HG03432 (cell line): Measurements from ENCODE around the gene TREM2.
"Not testable (repeated sequence)": the region's sequence is repeated elsewhere in the genome, so short reads cannot be mapped to it uniquely, and the experiment has no call there.

Experiments used
- ATAC-seq: cut with Tn5 transposase; IDR thresholded peaks from one replicate; pipeline ENCODE4 v1.9.1; 2021; ENCODE audit warnings: mild to moderate bottlenecking, moderate library complexity; ENCODE audit not compliant: unreplicated experiment

Gene TREM2

GRCh38 chr6:41162687-41163418 lies at the start of gene TREM2:
Gene TREM2, minus strand, starts transcription at chr6:41163116. Its CDS starts 34 bp downstream, at chr6:41163082.
- no peak for ATAC-seq

- ATAC-seq, result no peak
Observed at GRCh38 chr6:41209547-41210320, 46.8 kb upstream of the TREM2 start.

GRCh38 chr6:41208439-41209106 lies 45.7 kb upstream of the TREM2 start:
- ATAC-seq, result no peak

GRCh38 chr6:41204156-41204555 lies 41.2 kb upstream of the TREM2 start:
- no peak for ATAC-seq

GRCh38 chr6:41201764-41202173 lies 38.9 kb upstream of the TREM2 start:
- ATAC-seq, result no peak

- peak; percentile 44 for ATAC-seq
Observed at GRCh38 chr6:41200901-41201763, 38.2 kb upstream of the TREM2 start, which contains the start of gene TREML2. Gene TREML2, minus strand, starts transcription at chr6:41201149. Its CDS starts 141 bp downstream, at chr6:41201008.

GRCh38 chr6:41200296-41200900 lies 37.5 kb upstream of the TREM2 start:
- ATAC-seq, result peak; percentile 44

GRCh38 chr6:41199552-41200246 lies 36.8 kb upstream of the TREM2 start:
- ATAC-seq, result peak; percentile 58

- ATAC-seq, result no peak
Observed at GRCh38 chr6:41197234-41197633, 34.3 kb upstream of the TREM2 start.

- ATAC-seq, result no peak
Observed at GRCh38 chr6:41194386-41194785, 31.5 kb upstream of the TREM2 start.

GRCh38 chr6:41193884-41194283 lies 31.0 kb upstream of the TREM2 start:
- ATAC-seq, result no peak

GRCh38 chr6:41193171-41193734 lies 30.3 kb upstream of the TREM2 start:
- ATAC-seq, result no peak

GRCh38 chr6:41191569-41191968 lies 28.7 kb upstream of the TREM2 start:
- ATAC-seq, result no peak

- no peak for ATAC-seq
Observed at GRCh38 chr6:41190791-41191190, 27.9 kb upstream of the TREM2 start.

- no peak for ATAC-seq
Observed at GRCh38 chr6:41189967-41190366, 27.1 kb upstream of the TREM2 start.

- not testable (repeated sequence) for ATAC-seq
Observed at GRCh38 chr6:41189046-41189445, 26.1 kb upstream of the TREM2 start.

GRCh38 chr6:41187924-41188886 lies 25.3 kb upstream of the TREM2 start:
- no peak for ATAC-seq

- ATAC-seq, result no peak
Observed at GRCh38 chr6:41186031-41186562, 23.2 kb upstream of the TREM2 start.
